HG03196 (cell line): ENCODE measurements around the gene SLC34A1.

Source experiments
- ATAC-seq: cut with Tn5 transposase; IDR thresholded peaks from one replicate; pipeline ENCODE4 v1.9.1; 2021; ENCODE audit not compliant: unreplicated experiment

The SLC34A1 gene

DNA sequence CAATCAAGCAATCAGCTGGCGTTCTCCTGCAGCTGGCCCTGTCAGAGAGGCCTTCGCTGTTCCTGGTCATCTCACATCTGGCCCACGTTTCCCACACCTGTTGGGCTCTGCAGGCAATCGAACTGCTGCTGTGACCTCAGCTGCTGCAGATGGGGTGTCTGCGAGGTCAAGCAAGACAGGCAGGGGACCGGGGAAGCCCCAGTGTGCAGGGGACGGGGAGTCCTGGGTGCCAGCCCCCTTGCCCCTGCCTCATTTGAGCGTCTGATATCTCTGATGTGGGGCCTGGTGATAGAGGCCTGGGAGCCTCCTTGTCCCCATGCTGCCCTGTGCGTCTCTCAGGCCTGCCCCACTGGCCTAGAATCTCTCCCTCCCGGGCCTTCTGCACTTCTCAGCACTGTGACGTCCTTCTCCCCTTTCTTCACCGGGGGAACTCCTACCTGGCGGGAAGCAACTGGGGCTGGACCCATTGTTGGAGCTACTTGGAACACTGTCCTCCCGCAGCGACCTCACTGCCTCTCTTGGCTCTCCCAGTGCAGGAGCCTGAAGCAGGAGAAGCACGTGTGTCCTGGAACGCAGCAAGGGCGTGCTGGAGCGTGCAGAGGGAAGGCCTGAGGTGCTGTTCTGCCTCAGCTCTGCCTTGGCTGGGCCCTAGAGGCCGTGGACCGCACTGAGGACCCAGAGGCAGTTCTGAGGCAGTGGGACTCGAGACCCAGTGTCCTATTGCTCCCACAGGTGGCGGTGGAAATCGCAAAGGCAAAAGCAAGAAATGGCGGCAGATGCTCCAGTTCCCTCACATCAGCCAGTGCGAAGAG lies 46.1 kb downstream of the SLC34A1 start:
- ATAC-seq: no peak

DNA sequence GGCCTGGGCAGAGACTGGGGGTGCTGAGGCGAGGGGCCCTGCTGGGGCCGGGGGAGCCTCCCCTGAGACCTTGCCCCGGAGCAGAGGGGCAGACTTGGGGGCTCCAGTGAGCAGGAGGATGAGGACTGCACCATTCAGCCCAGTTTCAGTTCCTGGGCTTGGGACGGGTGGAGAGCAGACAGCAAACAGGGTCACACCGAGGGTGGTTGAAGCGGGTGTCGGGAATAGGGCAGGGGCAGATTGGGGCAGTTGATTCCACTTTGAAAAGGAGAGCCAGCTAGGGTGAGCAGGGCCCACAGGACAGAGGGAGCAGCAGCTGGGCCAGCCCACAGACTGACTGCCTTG lies 46.7 kb downstream of the SLC34A1 start:
- no peak for ATAC-seq

DNA sequence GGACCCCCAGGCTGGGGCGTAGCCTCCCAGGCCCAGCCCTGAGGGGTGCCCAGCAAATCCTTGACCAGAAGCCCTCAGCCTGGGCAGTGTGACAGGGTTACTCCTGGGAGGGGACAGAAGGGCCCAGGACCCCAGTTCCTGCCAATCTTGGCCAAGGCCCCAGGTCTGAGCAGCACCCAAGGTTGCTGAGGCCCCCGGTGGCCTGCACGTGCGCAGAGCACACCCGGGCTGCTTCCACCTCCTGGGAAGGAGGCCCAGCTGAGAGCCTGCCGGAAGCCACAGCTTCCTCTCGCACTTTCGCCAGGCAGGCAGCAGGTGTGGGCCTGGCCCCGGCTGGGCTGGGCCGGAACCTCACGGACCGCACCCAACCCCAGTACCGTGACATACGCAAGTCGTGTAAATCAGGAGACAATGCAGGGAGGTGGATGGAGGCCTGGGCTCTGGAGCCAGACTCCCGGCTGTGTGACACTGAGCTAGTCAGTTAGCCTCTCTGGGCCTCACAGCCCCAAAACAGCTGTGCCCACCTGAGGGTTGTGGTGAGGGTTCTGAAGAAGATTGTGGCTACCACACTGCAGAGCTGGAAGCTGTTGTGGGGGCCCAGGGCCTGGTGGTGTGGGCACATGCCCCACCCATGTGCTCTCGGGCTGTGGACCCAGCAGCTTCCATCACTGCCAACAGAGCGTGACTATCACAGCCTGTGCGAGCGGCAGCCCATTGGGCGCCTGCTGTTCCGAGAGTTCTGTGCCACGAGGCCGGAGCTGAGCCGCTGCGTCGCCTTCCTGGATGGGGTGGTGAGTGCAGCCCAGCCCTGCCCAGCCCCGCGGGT lies 47.3 kb downstream of the SLC34A1 start:
- ATAC-seq: peak; percentile 36

DNA sequence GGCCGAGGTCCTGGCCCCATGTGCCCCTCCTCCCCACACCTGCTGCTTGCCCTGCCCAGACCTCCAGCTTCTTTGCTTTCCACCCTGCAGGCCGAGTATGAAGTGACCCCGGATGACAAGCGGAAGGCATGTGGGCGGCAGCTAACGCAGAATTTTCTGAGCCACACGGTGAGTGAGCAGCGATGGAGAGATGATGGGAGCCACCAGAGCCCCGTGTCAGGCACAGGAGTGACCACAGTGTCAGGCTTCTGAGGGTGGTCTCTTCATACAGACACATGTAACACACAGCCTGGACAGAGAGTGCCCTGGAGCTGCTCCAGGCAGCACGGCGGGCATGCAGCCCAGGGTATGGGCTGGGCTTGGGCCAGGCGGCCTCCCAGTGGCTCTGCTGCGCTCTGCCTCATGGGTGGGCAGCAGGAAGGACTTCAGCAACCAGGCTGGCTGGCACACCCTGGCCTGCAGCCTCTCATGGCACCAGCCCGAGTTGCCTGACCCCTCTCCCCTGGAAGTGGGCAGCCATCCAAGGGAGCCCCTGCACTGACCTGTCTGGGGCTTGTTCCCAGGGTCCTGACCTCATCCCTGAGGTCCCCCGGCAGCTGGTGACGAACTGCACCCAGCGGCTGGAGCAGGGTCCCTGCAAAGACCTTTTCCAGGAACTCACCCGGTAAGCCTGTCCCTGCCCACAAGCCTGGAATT lies 48.1 kb downstream of the SLC34A1 start:
- ATAC-seq: no peak

DNA sequence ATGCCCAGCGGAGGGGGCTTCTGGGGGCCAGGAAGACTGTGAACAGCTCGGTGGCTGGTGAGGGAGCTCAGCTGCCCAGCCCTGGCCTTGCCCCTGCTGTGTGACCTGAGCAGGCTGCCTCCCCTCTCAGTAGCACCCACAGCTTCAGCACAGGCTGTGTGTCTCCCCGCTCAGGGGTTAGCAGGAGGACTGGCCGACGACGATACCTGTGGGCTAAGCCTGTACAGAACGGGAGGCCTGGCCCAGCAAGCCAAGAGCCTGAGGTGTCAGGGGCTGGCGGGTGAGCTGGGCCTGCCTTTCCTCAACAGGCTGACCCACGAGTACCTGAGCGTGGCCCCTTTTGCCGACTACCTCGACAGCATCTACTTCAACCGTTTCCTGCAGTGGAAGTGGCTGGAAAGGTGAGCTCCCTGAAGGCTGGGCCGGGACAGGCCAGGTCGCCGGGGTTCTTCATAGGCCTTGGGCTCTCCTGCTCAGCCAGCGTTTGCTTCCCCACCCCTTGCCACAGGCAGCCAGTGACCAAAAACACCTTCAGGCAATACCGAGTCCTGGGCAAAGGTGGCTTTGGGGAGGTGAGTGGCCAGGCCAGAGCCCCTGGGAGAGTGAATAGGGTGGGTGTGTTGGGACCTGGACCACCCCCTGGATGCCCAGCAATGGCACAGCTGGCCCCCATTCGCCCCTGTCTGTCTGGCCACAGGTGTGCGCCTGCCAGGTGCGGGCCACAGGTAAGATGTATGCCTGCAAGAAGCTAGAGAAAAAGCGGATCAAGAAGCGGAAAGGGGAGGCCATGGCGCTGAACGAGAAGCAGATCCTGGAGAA lies 48.8 kb downstream of the SLC34A1 start:
- ATAC-seq: no peak

DNA sequence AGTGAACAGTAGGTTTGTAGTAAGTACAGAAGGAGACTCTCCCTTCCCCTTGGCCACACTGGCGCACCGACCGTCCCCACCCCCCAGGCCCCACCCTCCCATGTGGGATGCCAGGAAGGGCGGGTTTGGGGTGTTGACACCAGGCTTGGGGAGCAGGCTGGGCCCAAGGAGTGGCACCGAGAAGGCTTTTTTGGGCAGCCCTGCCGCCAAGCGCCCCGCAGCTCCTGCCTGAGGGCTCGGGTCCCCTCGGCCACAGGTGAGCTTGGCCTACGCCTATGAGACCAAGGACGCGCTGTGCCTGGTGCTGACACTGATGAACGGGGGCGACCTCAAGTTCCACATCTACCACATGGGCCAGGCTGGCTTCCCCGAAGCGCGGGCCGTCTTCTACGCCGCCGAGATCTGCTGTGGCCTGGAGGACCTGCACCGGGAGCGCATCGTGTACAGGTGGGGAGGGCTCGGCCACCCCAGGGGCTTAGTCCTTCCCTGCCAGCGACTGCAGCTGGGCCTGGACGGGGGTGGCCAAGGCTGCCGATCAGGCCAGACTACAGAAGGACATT lies 49.5 kb downstream of the SLC34A1 start:
- ATAC-seq: no peak

DNA sequence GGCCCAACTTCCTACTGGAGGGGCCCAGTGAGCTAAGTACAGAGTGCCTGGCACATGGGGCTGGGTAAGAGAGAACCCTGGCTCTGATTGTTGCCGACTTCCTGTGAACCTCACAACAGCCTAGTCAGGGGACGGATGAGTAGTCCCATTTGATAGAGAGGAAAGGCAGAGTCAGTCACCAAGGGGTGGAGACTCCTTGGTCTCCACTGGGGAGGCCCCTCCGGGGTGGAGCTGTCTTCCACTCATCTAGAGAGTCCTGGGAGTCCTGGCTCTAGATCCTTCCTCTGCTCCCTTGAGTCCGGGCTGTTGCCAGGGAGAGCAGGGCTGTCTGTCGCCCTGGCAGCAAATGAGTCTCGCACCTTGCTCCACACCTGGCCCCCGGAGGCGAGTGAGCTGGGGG lies 50.2 kb downstream of the SLC34A1 start:
- ATAC-seq: no peak

DNA sequence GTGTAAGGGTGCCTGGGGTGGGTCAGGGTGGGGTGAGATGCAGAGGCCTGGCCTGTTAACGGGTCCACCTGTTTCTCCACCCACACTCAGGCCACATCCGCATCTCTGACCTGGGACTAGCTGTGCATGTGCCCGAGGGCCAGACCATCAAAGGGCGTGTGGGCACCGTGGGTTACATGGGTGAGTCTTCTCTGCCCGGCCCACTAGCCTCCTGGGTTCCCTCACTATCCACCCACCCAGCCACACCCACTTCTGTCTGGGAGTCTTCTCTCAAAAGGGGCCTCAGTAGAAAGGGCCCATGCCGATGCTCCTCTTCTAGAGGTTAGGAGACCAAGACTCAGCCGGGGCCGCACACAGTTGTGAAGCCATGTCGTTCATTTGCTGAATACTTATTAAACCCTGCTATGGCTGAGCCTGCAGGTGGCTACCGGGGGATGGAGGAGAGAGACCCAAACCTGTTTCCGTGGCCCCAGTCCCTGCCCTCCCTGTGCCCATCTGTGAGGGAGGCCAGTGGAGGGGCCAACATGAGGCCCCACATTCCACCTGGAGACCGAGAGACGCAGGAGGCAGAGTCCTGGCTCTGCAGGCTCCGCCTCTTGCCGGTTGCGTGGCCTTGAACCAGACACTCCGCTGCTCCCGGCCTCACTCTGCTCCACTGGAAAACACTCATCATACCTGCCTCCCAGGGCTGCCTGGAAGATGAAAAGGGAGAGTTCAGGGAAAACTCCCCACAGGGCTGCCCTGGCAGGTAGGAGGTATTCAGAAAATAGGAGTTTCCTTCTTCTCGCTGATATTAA lies 50.9 kb downstream of the SLC34A1 start:
- ATAC-seq: no peak

DNA sequence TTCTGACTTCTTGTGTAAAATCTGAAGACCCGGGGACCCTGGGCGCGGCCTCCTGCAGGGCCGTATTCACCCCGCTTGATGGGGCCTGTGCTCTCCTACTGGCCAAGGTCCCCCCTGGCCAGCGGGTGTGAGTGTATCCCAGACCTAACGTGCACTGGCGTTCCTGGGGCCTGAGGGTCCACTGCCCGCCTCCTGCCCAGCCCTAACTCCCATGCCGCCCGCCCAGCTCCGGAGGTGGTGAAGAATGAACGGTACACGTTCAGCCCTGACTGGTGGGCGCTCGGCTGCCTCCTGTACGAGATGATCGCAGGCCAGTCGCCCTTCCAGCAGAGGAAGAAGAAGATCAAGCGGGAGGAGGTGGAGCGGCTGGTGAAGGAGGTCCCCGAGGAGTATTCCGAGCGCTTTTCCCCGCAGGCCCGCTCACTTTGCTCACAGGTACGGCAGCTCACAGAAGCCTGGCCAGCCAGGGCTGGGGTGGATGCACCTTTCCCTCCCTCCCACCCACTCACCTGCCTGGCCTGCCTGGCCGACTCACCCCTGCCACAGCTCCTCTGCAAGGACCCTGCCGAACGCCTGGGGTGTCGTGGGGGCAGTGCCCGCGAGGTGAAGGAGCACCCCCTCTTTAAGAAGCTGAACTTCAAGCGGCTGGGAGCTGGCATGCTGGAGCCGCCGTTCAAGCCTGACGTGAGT lies 51.8 kb downstream of the SLC34A1 start:
- ATAC-seq: no peak

DNA sequence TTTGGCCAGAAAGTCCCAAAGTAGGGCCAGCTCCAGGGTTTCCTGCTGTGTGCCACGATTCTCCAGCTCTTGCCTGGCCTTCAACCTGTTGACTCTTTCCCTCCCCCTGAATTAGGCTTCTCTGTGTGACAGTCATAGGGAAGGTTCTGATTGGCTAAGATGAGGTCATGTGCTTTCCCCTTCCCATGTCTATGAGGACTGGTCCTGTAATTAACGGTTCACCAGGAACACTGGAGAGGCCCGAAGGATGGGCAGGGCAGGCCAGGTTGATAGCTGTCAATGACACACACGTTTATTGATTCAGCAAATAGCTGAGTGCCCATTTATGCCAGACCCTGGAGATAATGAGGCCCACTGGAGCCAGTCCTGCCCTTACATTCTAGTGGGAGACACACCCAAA lies 53.4 kb downstream of the SLC34A1 start:
- no peak for ATAC-seq

DNA sequence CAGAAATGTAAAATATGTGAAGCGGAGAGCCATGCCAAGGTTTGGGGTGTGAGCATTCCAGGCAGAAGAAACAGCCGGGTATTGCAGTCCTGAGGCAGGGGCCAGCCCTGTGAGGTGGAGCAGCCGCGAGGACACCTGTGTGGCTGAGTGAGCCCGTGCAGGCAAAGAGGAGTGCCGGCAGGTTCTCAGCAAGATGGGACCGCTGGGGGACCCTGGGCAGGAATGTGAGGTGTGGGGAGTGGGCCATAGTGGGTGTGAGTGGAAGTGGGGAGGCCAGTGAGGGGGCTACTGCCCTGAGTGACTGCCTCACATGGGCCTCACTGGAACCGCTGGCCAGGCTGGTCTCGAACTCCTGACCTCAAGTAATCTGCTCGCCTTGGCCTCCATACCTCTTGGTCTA lies 54.2 kb downstream of the SLC34A1 start:
- ATAC-seq: no peak

DNA sequence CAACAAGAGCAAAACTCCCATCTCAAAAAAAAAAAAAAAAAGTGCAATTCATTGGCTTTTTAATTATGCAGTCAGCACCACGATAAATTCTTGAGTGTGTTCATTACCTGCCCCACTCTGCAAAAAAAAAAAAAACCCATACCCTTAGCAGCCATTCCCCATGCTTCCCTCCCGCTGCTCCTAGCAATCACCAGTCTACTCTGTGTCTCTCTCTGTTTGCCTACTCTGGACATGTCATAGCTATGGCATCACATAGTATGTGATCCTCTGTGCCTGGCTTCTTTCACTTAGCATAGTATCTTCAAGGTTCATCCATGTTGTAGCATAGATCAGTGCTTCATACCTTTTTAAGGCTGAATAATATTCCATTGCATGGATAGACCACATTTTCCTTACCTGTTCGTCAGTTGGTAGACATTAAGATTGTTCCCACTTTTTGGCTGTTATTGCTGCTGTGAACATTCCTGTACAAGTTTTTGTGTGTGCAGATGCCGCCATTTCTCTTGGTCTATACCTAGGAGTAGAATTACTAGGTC lies 55.4 kb downstream of the SLC34A1 start:
- no peak for ATAC-seq

DNA sequence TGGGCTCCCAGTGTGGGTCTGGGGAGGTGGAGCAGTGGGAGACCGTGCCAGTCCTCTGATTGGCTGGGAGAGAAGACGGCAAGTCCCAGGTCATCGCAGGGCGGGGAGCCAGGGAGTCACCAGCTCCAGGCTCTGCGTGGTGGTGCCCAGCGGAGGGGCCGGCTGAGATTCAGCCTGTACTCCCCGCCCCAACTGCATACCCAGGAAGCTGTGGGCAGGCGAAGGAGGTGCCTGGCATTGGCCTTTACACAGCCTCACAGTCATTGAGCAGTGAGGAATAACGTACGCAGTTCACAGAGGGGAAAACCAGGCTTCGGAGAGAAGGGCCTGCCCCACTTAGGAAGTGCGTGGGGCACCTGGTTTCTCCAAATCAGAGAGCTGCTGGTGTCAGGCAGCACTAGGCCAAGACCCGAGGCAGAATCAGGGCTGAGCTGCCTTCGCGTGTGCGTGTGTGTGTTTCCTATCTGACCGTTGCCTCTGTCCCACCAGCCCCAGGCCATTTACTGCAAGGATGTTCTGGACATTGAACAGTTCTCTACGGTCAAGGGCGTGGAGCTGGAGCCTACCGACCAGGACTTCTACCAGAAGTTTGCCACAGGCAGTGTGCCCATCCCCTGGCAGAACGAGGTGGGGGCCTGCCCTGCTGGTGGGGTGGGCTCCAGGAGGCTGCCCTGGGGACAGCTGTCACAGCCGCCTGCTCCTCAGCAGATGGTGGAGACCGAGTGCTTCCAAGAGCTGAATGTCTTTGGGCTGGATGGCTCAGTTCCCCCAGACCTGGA lies 56.2 kb downstream of the SLC34A1 start:
- ATAC-seq: no peak

DNA sequence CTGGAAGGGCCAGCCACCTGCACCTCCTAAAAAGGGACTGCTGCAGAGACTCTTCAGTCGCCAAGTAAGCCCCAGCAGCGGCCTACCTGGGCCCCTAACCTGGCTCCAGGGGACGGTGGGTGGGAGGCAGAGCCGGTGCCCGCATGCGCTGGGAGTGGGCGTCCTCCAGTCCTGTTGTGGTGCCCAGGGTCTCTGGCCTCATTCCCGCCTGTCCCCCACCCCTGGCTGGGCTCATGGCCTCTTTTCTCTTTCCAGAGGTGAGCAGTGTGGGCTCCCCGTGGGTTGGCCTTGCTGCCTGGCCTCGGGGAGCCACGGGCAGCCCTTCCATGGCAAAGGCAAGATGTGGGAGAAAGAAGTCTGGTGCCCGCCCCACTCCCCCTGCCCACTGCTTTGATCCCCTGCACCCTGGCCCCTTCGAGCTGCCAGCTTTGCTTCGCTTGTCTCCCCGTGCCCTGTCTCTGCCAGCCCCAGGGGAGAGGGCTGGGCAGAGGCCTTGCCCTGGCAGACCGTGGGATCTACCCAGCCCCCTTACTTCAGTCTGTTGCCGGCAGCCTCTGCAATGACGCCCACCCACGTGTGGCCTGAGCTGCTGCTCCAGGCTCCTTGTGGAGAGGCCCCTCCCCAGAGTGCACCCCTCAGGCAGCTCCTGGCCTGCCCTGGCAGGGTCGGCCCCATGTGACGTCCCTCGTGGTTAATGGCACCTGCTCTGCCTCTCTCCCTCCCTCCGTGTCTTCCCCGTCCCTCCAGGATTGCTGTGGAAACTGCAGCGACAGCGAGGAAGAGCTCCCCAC lies 57.0 kb downstream of the SLC34A1 start:
- ATAC-seq: no peak

DNA sequence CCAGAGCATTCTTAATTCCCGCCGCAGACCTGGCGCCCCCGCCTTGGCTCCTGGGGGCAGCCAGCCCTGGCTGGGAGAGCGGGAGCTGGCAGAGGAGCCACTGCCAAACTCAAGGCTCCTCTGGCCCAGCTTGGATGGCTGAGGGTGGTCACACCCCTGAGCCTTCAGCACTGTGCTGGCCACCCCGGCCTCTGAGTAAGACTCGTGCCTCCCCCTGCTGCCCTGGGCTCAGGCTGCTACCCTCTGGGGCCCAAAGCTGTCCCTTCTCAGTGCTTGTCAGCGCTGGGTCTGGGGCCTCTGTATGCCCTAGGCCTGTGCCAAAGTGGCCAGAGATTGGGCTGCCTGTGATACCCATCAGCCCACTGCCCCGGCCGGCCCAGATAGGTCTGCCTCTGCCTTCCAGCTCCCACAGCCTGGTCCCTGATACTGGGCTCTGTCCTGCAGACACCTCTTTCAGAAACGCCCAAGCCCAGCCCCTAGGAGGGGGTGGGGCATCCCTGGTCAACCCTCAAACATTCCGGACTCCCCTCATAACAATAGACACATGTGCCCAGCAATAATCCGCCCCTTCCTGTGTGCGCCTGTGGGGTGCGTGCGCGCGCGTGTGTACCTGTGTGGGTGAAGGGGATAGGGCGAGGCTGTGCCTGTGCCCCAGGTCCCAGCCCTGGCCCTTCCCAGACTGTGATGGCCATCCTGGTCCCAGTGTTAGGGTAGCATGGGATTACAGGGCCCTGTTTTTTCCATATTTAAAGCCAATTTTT lies 58.0 kb downstream of the SLC34A1 start:
- ATAC-seq: no peak

DNA sequence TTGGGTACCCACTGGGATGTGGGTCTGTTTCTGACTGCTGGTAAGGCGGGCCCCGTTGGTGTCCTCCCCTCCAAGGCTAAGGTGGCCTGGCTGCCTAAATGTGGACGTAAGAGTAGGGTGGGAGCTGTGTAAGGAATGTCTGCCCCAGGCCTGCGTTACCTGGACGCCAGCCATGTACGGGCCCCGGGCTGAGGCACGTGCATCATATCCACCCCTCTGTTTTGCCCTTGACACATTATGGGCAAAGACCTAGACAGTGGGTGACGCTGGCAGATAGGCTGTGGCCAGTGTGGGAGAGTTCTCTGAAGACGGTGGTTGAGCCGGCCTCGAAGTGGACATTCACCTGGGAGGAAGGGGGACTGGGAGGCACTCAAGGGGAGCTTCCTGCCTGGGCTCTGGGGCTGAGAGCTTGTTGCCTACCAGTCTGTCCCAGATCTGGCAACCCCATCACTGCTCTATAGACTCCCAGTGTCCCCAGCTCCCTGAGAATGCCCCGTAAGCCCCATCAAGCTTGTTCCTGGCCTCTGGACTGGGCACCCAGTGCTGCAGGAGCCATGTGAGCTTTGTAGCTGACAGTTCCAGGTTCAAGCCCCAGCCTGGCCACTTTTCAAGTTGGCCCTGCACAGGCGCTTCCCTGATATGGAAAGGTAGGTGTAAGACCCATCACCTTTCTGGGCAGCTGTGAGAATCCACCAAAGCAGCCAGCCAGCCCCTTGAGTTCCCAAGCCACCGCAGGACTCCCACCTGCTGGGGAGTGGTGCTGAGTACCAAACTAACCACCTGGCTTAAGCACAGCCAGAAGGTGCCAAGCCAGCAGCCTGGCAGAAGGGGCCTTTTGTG lies 59.1 kb downstream of the SLC34A1 start:
- no peak for ATAC-seq
